PC-9 (cell line): ENCODE measurements around the gene IP6K1. TPM values are rescaled to one million over a fixed set of nuclear protein-coding genes. Genes with fewer than 3 reads are reported as not detected.
"Not testable (repeated sequence)": the region's sequence is repeated elsewhere in the genome, so short reads cannot be mapped to it uniquely, and the experiment has no call there.

Experiments used
- Bru-seq: library from RNA; stranded (reverse); fragments of 400-500 nt; gene quantifications from one replicate; lab custom pipeline; 2021; lab: Mats Ljungman, UMichigan
- BruChase-seq, 2 experiments: library from RNA; stranded (reverse); fragments of 400-500 nt; gene quantifications; one replicate each; lab custom pipeline; 2021; lab: Mats Ljungman, UMichigan
- BruUV-seq: library from RNA; stranded (reverse); fragments of 400-500 nt; replicated peaks from 2 replicates; lab custom pipeline; 2021; lab: Mats Ljungman, UMichigan
- CTCF ChIA-PET: fragments of 300-600 bp; sonication (Branson Sonifier 250); formaldehyde crosslinking; loops from one replicate; lab custom pipeline; 2022; ENCODE audit warnings: antibody characterized with exemption; lab: Charles Lee
- POLR2A ChIA-PET: fragments of 300-600 bp; sonication (Branson Sonifier 250); formaldehyde crosslinking; loops from one replicate; lab custom pipeline; 2022; ENCODE audit warnings: antibody characterized with exemption; ENCODE audit not compliant: unreplicated experiment; lab: Charles Lee
- DNase-seq, 2 experiments: peaks; one replicate each; pipeline versions ENCODE4 v3.0.0 to v3.0.0-alpha.2; 2015 to 2022; ENCODE audit warnings: mixed read lengths in 1 of 2
- H2AFZ ChIP-seq: fragments of 200-600 bp; sonication (generic); 2 replicates; pipeline ENCODE4 v1.8.1; 2017; ENCODE audit warnings: antibody characterized with exemption
- H3F3A ChIP-seq: fragments of 200-600 bp; sonication (generic); 2 replicates; pipeline ENCODE4 v1.8.1; 2017; ENCODE audit warnings: antibody characterized with exemption, mild to moderate bottlenecking, low read depth; ENCODE audit not compliant: insufficient read depth
- H3K27ac ChIP-seq: fragments of 200-600 bp; sonication (generic); 2 replicates; pipeline ENCODE4 v1.6.1; 2016; ENCODE audit warnings: mixed run types
- H3K27me3 ChIP-seq: fragments of 200-600 bp; sonication (generic); 2 replicates; pipeline ENCODE4 v1.6.1; 2016; ENCODE audit warnings: low read depth, mixed run types; ENCODE audit not compliant: insufficient read depth
- H3K36me3 ChIP-seq: fragments of 200-600 bp; sonication (generic); 2 replicates; pipeline ENCODE4 v1.6.1; 2016; ENCODE audit warnings: low read depth, mixed run types
- H3K4me1 ChIP-seq: fragments of 200-600 bp; sonication (generic); replicated peaks from 2 replicates; pipeline ENCODE4 v1.6.1; 2016; ENCODE audit warnings: mixed run types; ENCODE audit not compliant: insufficient read depth
- H3K4me2 ChIP-seq: fragments of 200-600 bp; sonication (generic); 2 replicates; pipeline ENCODE4 v1.6.1; 2017; ENCODE audit warnings: mixed run types
- H3K4me3 ChIP-seq: fragments of 200-600 bp; sonication (generic); 2 replicates; pipeline ENCODE4 v1.6.1; 2016; ENCODE audit warnings: mixed run types
- H3K79me2 ChIP-seq: fragments of 200-600 bp; sonication (generic); 2 replicates; pipeline ENCODE4 v1.6.1; 2017; ENCODE audit warnings: low read depth, mixed run types
- H3K9me2 ChIP-seq: fragments of 200-600 bp; sonication (generic); 2 replicates; pipeline ENCODE4 v1.8.1; 2017; ENCODE audit warnings: mild to moderate bottlenecking; ENCODE audit not compliant: insufficient read depth
- H3K9me3 ChIP-seq: fragments of 200-600 bp; sonication (generic); 2 replicates; pipeline ENCODE4 v1.8.1; 2016; ENCODE audit warnings: low read depth; ENCODE audit not compliant: insufficient read depth
- H4K20me1 ChIP-seq: fragments of 200-600 bp; sonication (generic); 2 replicates; pipeline ENCODE4 v1.8.1; 2017; ENCODE audit not compliant: insufficient read depth
- CTCF ChIP-seq: fragments of 200-600 bp; sonication (generic); conservative IDR thresholded peaks from 2 replicates; pipeline ENCODE4 v1.6.1; 2017; ENCODE audit warnings: mixed run types, antibody characterized with exemption, mild to moderate bottlenecking, moderate library complexity
- EZH2 ChIP-seq: fragments of 200-600 bp; sonication (generic); IDR thresholded peaks from 2 replicates; pipeline ENCODE4 v1.8.0; 2017; ENCODE audit warnings: antibody characterized with exemption, low read depth
- intact Hi-C: fragments of 100-400 bp; cut with micrococcal nuclease; formaldehyde crosslinking; loops from one replicate; pipeline ENCODE4 v1.10.0; 2022; ENCODE audit not compliant: unreplicated experiment
- long read RNA-seq: library from polyadenylated mRNA; stranded (forward); transcript quantifications from one replicate; pipeline ENCODE4 v2.0.0, GENCODE V29; 2022
- total RNA-seq: library from RNA; stranded (reverse); gene quantifications from 2 replicates; pipeline ENCODE4 v1.2.3, GENCODE V29; 2021

The IP6K1 gene
- 32.9 and 37.0 TPM in 2 replicates for total RNA-seq
- percentile 78 among the genes with signal in this experiment for Bru-seq, nascent RNA
- percentile 77 among the genes with signal in this experiment for BruChase-seq, experiment 1, labeled RNA remaining after a 2-hour chase
- percentile 68 among the genes with signal in this experiment for BruChase-seq, experiment 2, labeled RNA remaining after a 6-hour chase
- long read RNA-seq, full-length matches to known transcripts, result 10 of 21 reads
- long read RNA-seq, partial matches to known transcripts, result 2 of 21 reads
- long read RNA-seq, other reads (novel, unspliced or antisense), result 9 of 21 reads

- POLR2A ChIA-PET, result interaction anchor here (0.5 to 0.7 kb wide), 4 partner anchors 15 to 197 kb away, joined by 3 to 5 read pairs (median 4); no protein-coding TSS in a partner anchor
- Histone ChIP-seq H3K9me2 (no peaks in the 10 kb centered on the region), H3F3A (no peaks in the 10 kb centered on the region; the same call in 1 of the 2 replicates), H3K4me2 (peak within 1 kb of the TSS; percentile 100), H3K9me3 (no peaks in the 10 kb centered on the region), H3K79me2 (peaks cover 30% of the 10 kb centered on the region), H3K4me1 (peaks cover 13% of the 10 kb centered on the region; the same call in 1 of the 2 replicates), H3K4me3 (peak within 1 kb of the TSS; percentile 98), H4K20me1 (no peaks in the 10 kb centered on the region), H3K27ac (peak within 1 kb of the TSS; percentile 63), H3K36me3 (no peaks in the 10 kb centered on the region), H3K27me3 (no peaks in the 10 kb centered on the region), H2AFZ (peak within 1 kb of the TSS; percentile 98)
- peak; percentile 99 for DNase-seq
- TF ChIP-seq CTCF, result no peak
- TF ChIP-seq EZH2, result no peak
- BruUV-seq, result no TSS peak
- intact Hi-C loops, result loop anchor here (1.0 to 5.0 kb wide), 2 partner anchors 62 to 116 kb away; partner anchors contain the start of gene MST1R
- CTCF ChIA-PET, result no interaction called here
These were observed at the start of gene IP6K1 for GRCh38 chr3:49786357-49787181. Gene IP6K1, minus strand, starts transcription at chr3:49786542. Its CDS starts 38,502 bp downstream, at chr3:49748040.

DNA sequence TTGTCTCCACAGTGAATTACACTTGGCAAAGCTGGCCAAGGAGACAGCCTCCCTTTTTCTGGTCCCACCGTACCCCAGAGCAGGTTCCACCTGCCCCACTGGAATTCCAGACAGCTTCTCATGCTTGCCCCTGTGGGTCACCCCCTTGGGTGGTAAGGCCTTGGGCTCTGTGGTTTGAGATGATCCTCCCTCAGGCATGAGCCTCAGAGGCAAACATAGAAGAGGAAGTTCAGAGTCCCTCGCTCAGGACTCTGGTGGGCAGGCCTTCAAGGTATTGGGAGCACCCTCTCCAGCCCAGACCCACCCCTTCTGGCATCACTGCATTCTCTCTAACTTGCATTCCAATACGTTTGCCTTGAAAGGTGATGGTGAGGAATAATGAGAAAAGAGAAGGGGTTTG lies 45.0 kb upstream of the IP6K1 start:
- TF ChIP-seq EZH2 (no peak), CTCF (no peak)

GRCh38 chr3:49826016-49826415 lies 39.7 kb upstream of the IP6K1 start:
- intact Hi-C loops, result no loop called here
- H3K27ac ChIP-seq, result no peak overlapping the region
- H3K9me3 ChIP-seq, result no peaks in the 10 kb centered on the region
- BruUV-seq, result no TSS peak
- H2AFZ ChIP-seq, result no peak overlapping the region
- no peaks in the 10 kb centered on the region for H3K27me3 ChIP-seq
- no peak for DNase-seq
- H3K36me3 ChIP-seq, result no peaks in the 10 kb centered on the region
- no peaks in the 10 kb centered on the region for H3K4me1 ChIP-seq
- H3F3A ChIP-seq, result no peaks in the 10 kb centered on the region
- CTCF ChIA-PET, result interaction anchor here (0.6 to 1.2 kb wide), 2 partner anchors 12 to 27 kb away, joined by 5 to 8 read pairs; partner anchors contain the start of gene UBA7
- H3K4me2 ChIP-seq, result no peak overlapping the region
- H4K20me1 ChIP-seq, result no peaks in the 10 kb centered on the region
- POLR2A ChIA-PET, result no interaction called here
- no peak overlapping the region for H3K4me3 ChIP-seq
- no peaks in the 10 kb centered on the region for H3K9me2 ChIP-seq
- TF ChIP-seq CTCF (no peak), EZH2 (no peak)
- H3K79me2 ChIP-seq, result no peaks in the 10 kb centered on the region

More for the DNA sequence above, 45.0 kb upstream of the IP6K1 start:
- Histone ChIP-seq H4K20me1 (no peaks in the 10 kb centered on the region), H3K4me2 (no peak overlapping the region), H3K79me2 (no peaks in the 10 kb centered on the region), H3F3A (no peaks in the 10 kb centered on the region), H2AFZ (no peak overlapping the region), H3K27ac (no peak overlapping the region), H3K9me3 (no peaks in the 10 kb centered on the region), H3K9me2 (no peaks in the 10 kb centered on the region), H3K27me3 (no peaks in the 10 kb centered on the region), H3K4me1 (no peaks in the 10 kb centered on the region), H3K4me3 (no peak overlapping the region), H3K36me3 (no peaks in the 10 kb centered on the region)
- intact Hi-C loops, result no loop called here
- CTCF ChIA-PET, result no interaction called here
- POLR2A ChIA-PET, result no interaction called here
- BruUV-seq, result no TSS peak
- DNase-seq, result no peak

DNA sequence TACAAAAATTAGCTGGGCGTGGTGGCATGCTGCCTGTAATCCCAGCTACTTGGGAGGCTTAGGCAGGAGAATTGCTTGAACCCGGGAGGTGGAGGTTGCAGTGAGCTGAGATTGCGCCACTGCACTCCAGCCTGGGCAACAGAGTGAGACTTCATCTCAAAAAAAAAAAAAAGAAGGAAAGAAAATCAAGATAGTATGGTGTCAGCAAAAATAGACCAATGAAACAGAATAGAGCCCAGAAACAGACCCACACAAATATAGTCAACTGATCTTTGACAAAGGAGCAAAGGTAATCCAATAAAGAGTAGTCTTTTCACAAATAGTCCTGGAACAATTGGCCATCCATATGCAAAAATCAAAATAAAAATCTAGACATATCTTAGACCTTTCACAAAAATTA lies 36.8 kb upstream of the IP6K1 start:
- CTCF ChIA-PET, result not testable (repeated sequence)

More for the DNA sequence above, 36.8 kb upstream of the IP6K1 start:
- DNase-seq, H2AFZ ChIP-seq, BruUV-seq, H3K4me2 ChIP-seq, H3K36me3 ChIP-seq, H3F3A ChIP-seq, H3K79me2 ChIP-seq, H3K4me1 ChIP-seq, H3K4me3 ChIP-seq, H3K27ac ChIP-seq, H3K9me3 ChIP-seq, H3K9me2 ChIP-seq, H3K27me3 ChIP-seq, intact Hi-C loops, H4K20me1 ChIP-seq: not testable (repeated sequence)
- POLR2A ChIA-PET, result interaction anchor here (0.7 kb wide), 1 partner anchor 148 kb away, joined by 3 read pairs; no protein-coding TSS in a partner anchor
